Type B pancreatic cell (in vitro differentiated cells): ENCODE data around the gene USP5. TPM values are rescaled to one million over a fixed set of nuclear protein-coding genes. Genes with fewer than 3 reads are reported as not detected.

ENCODE experiments used
- DNase-seq: peaks from one replicate; pipeline ENCODE4 v3.0.0; 2021; ENCODE audit warnings: mixed read lengths; ENCODE audit not compliant: unreplicated experiment; ENCODE audit errors: extremely low spot score
- H3K27ac Mint-ChIP-seq: 2 replicates; pipeline ENCODE4 v1.8.0; 2021; ENCODE audit warnings: mild to moderate bottlenecking, mixed read lengths
- H3K27me3 Mint-ChIP-seq: 2 replicates; pipeline ENCODE4 v1.8.0; 2021; ENCODE audit warnings: mixed read lengths
- H3K36me3 Mint-ChIP-seq: 2 replicates; pipeline ENCODE4 v1.8.0; 2021; ENCODE audit warnings: mixed read lengths
- H3K4me1 Mint-ChIP-seq: one replicate; pipeline ENCODE4 v1.8.0; 2021; ENCODE audit warnings: mixed read lengths; ENCODE audit not compliant: unreplicated experiment
- H3K4me3 Mint-ChIP-seq: 2 replicates; pipeline ENCODE4 v1.8.0; 2021; ENCODE audit warnings: mild to moderate bottlenecking, mixed read lengths
- H3K9me3 Mint-ChIP-seq: 2 replicates; pipeline ENCODE4 v1.8.0; 2021; ENCODE audit warnings: mixed read lengths
- total RNA-seq: library from RNA; stranded (reverse); gene quantifications from 2 replicates; pipeline ENCODE4 v1.2.1, GENCODE V29; 2021; ENCODE audit warnings: low replicate concordance
- TF ChIP-seq, protein P1 (sequence below): fragments of 200-600 bp; sonication (generic); conservative IDR thresholded peaks from 2 replicates; pipeline ENCODE4 v1.5.0; 2021; ENCODE audit warnings: antibody characterized with exemption, mild to moderate bottlenecking

USP5 gene
- total RNA-seq, 1 donor from 2014 or later, result 121 TPM

- Mint-ChIP-seq H3K27me3 (peaks cover 54% of the 10 kb centered on the region), H3K36me3 (peaks cover 4% of the 10 kb centered on the region), H3K27ac (peak overlapping the region; percentile 29), H3K4me3 (peak overlapping the region; percentile 73), H3K4me1 (peaks cover 52% of the 10 kb centered on the region), H3K9me3 (no peaks in the 10 kb centered on the region)
- TF ChIP-seq, protein P1, sequence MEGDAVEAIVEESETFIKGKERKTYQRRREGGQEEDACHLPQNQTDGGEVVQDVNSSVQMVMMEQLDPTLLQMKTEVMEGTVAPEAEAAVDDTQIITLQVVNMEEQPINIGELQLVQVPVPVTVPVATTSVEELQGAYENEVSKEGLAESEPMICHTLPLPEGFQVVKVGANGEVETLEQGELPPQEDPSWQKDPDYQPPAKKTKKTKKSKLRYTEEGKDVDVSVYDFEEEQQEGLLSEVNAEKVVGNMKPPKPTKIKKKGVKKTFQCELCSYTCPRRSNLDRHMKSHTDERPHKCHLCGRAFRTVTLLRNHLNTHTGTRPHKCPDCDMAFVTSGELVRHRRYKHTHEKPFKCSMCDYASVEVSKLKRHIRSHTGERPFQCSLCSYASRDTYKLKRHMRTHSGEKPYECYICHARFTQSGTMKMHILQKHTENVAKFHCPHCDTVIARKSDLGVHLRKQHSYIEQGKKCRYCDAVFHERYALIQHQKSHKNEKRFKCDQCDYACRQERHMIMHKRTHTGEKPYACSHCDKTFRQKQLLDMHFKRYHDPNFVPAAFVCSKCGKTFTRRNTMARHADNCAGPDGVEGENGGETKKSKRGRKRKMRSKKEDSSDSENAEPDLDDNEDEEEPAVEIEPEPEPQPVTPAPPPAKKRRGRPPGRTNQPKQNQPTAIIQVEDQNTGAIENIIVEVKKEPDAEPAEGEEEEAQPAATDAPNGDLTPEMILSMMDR, result no peak
- no peak for DNase-seq
These were observed 28.5 kb upstream of the USP5 start for GRCh38 chr12:6823182-6824084.

GRCh38 chr12:6824085-6824775 is 27.7 kb upstream of the USP5 start:
- H3K36me3 Mint-ChIP-seq, result peaks cover 4% of the 10 kb centered on the region
- H3K4me1 Mint-ChIP-seq, result peaks cover 48% of the 10 kb centered on the region
- peaks cover 54% of the 10 kb centered on the region for H3K27me3 Mint-ChIP-seq
- H3K27ac Mint-ChIP-seq, result no peak overlapping the region
- TF ChIP-seq, protein P1, result no peak
- no peak for DNase-seq
- peak overlapping the region; percentile 78 for H3K4me3 Mint-ChIP-seq
- no peaks in the 10 kb centered on the region for H3K9me3 Mint-ChIP-seq

GRCh38 chr12:6824901-6825381 is 27.0 kb upstream of the USP5 start:
- Mint-ChIP-seq H3K27me3 (peaks cover 54% of the 10 kb centered on the region), H3K4me1 (peaks cover 41% of the 10 kb centered on the region), H3K4me3 (peak overlapping the region; percentile 78), H3K9me3 (no peaks in the 10 kb centered on the region), H3K27ac (peak overlapping the region; percentile 61), H3K36me3 (peaks cover 4% of the 10 kb centered on the region)
- TF ChIP-seq, protein P1, result no peak
- no peak for DNase-seq

DNA sequence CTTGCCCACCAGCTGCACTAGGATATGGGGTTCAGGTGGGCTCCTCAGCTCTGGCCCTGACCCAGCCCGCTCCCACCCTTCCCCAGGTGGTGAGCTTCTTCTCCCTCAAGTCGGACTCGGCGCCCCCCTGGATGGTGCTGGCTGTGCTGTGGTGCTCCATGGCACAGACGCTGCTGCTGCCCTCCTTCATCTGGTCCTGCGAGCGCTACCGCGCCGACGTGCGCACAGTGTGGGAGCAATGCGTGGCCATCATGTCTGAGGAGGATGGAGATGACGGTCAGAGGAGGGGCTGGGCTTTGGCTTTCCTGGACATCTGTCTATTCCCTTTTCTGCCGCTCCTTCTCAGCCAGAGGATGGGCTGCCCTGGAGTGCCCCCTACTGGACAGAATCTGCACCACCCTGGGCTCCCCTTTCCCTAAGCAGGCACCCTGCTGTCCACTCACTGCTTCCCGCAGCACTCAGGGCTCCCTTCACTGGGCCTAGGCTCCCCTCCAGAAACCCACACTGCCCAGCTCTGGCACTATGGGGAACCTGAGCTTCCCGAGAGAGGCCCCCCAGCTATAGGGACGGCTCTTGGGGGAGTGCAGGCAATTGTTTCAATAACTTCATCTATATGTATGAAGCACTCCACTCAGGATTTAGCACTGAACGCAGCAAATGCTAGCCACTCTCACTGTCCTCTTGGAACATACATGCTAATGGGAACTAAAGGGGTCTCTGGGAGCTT is 26.4 kb upstream of the USP5 start:
- H3K4me1 Mint-ChIP-seq, result peaks cover 35% of the 10 kb centered on the region
- H3K27me3 Mint-ChIP-seq, result peaks cover 52% of the 10 kb centered on the region
- H3K36me3 Mint-ChIP-seq, result peaks cover 4% of the 10 kb centered on the region
- peak overlapping the region; percentile 78 for H3K4me3 Mint-ChIP-seq
- no peaks in the 10 kb centered on the region for H3K9me3 Mint-ChIP-seq
- DNase-seq, result peak; percentile 91
- H3K27ac Mint-ChIP-seq, result peak overlapping the region; percentile 61
- TF ChIP-seq, protein P1, result peak; percentile 96

DNA sequence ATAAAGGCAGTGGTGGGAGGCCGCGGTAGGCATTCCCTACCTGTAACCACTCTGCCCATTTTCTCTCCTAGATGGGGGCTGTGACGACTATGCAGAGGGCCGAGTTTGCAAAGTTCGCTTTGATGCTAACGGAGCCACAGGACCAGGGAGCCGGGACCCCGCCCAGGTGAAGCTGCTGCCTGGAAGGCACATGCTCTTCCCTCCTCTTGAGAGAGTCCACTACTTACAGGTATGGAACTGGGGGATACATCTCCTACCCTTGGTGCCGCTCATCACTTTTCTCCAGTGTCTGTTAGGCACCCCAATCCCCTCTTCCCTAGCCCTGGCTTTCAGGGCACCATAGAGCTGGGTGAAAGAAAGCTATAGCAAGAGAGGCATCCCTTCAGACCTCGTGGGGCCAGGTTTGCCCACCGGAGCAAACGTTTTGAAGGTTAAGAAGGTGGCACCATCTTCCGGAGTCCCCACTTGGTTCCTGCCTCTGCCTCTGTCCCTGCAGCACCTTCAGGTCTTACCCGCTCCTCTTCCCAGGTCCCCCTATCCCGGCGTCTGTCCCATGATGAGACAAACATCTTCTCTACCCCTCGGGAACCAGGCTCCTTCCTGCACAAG is 25.7 kb upstream of the USP5 start:
- Mint-ChIP-seq H3K27me3 (peaks cover 45% of the 10 kb centered on the region), H3K4me1 (peaks cover 29% of the 10 kb centered on the region)

More for the DNA sequence above, 25.7 kb upstream of the USP5 start:
- H3K27ac Mint-ChIP-seq, result no peak overlapping the region
- H3K9me3 Mint-ChIP-seq, result no peaks in the 10 kb centered on the region
- TF ChIP-seq, protein P1, result no peak
- peak overlapping the region; percentile 78 for H3K4me3 Mint-ChIP-seq
- no peak for DNase-seq
- H3K36me3 Mint-ChIP-seq, result peaks cover 9% of the 10 kb centered on the region
